Sigmoid colon (tissue), 7 donors: Measurements from ENCODE around the gene FOLH1. TPM values are rescaled to one million over a fixed set of nuclear protein-coding genes. Genes with fewer than 3 reads are reported as not detected.
"Not testable (repeated sequence)": the region's sequence is repeated elsewhere in the genome, so short reads cannot be mapped to it uniquely, and the experiment has no call there.

ENCODE experiments used
- DNase-seq: peaks from one replicate; pipeline ENCODE4 v3.0.0-alpha.2; 2019
- H3K27ac ChIP-seq, 4 donors: fragments of 200-600 bp; sonication (generic); one replicate each; pipeline ENCODE4 v1.5.1; 2016 to 2019; ENCODE audit warnings: mild to moderate bottlenecking in 1 of 4
- H3K27me3 ChIP-seq, 3 donors: fragments of 200-600 bp; sonication (generic); one replicate each; pipeline ENCODE4 v1.5.1; 2019; ENCODE audit warnings: mild to moderate bottlenecking in 1 of 3
- H3K36me3 ChIP-seq, 4 donors: fragments of 200-600 bp; sonication (generic); one replicate each; pipeline ENCODE4 v1.5.1; 2016 to 2019
- H3K4me1 ChIP-seq, 4 donors: fragments of 200-600 bp; sonication (generic); one replicate each; pipeline ENCODE4 v1.5.1; 2017 to 2019
- H3K4me3 ChIP-seq, 4 donors: fragments of 200-600 bp; sonication (generic); one replicate each; pipeline ENCODE4 v1.5.1; 2017 to 2019; ENCODE audit warnings: mild to moderate bottlenecking in 2 of 4, moderate library complexity in 1 of 4
- H3K9me3 ChIP-seq, 4 donors: fragments of 200-600 bp in 3 of 4; sonication (generic) in 3 of 4; one replicate each; pipeline versions ENCODE4 v1.5.1 to v1.6.1; 2013 to 2019
- CTCF ChIP-seq, 4 experiments: fragments of 450-650 bp in 3 of 4; fragments of 200-600 bp in 1 of 4; IDR thresholded peaks; one replicate each; pipeline ENCODE4 v1.5.1; 2016 to 2019; ENCODE audit warnings: antibody characterized with exemption in 4 of 4, mild to moderate bottlenecking in 3 of 4, moderate library complexity in 2 of 4
- EP300 ChIP-seq, 4 donors: sonication (generic); formaldehyde crosslinking; IDR thresholded peaks; one replicate each; pipeline ENCODE4 v1.6.1; 2017; ENCODE audit warnings: antibody characterized with exemption in 4 of 4
- POLR2A ChIP-seq, 2 donors: fragments of 450-650 bp; IDR thresholded peaks; one replicate each; pipeline ENCODE4 v1.6.1; 2016; ENCODE audit warnings: antibody characterized with exemption in 2 of 2, mild to moderate bottlenecking in 2 of 2, moderate library complexity in 2 of 2
- POLR2AphosphoS5 ChIP-seq, 4 donors: sonication (generic); formaldehyde crosslinking; IDR thresholded peaks; one replicate each; pipeline ENCODE4 v1.6.1; 2017; ENCODE audit warnings: antibody characterized with exemption in 4 of 4
- WGBS, 2 donors: extraction: QIAGEN DNeasy Blood & Tissue Kit; methylation state at CpG; one replicate each; pipeline ENCODE4 v1.1.7; 2013; 5-methylcytosine and 5-hydroxymethylcytosine counted together
- intact Hi-C: fragments of 100-400 bp; cut with DNase I; formaldehyde crosslinking; loops from one replicate; pipeline ENCODE4 v1.15.1; 2023
- polyA plus RNA-seq, 3 donors: library from polyadenylated mRNA; stranded (reverse); fragments of 200-250 nt; gene quantifications; one replicate each; pipeline ENCODE4 v1.2.3, GENCODE V29; 2013
- total RNA-seq, 4 donors: library from RNA; depleted of rRNA; stranded (reverse); fragments of >200 nt; gene quantifications; one replicate each; pipeline ENCODE4 v1.1.0, GENCODE V29; 2016
- donor health status: healthy with polysubstance abuse.
- donor health status: Bipolar disorder and iron deficiency.
- donor health status: healthy.

The FOLH1 gene
- total and polyA plus RNA-seq, 7 donors, result 0.23 to 4.6 (median 0.60) TPM

- DNase-seq, H3K36me3 ChIP-seq, H3K4me3 ChIP-seq, H3K27me3 ChIP-seq, intact Hi-C loops, H3K4me1 ChIP-seq, H3K9me3 ChIP-seq, H3K27ac ChIP-seq: not testable (repeated sequence)
- 79 to 84% methylated on average over 8 of the region's 8 CpGs for WGBS, 2 donors
Measured at GRCh38 chr11:49225255-49225785, 16.9 kb upstream of the FOLH1 start.

- H3K36me3 ChIP-seq, result no peaks in the 10 kb centered on the region
- WGBS, 2 donors, result 81 to 85% methylated on average over 5 of the region's 5 CpGs
- TF ChIP-seq EP300 (IDR thresholded peaks at IDR 0.05) (no peak), POLR2AphosphoS5 (IDR thresholded peaks at IDR 0.05) (no peak), CTCF (IDR thresholded peaks at IDR 0.05) (no peak), POLR2A (IDR thresholded peaks at IDR 0.05) (no peak)
- no peaks in the 10 kb centered on the region for H3K9me3 ChIP-seq
- DNase-seq, result no peak
- no peaks in the 10 kb centered on the region for H3K27me3 ChIP-seq
- no peaks in the 10 kb centered on the region for H3K4me1 ChIP-seq
- intact Hi-C loops, result no loop called here
- no peak overlapping the region for H3K4me3 ChIP-seq
- no peak overlapping the region for H3K27ac ChIP-seq
Measured at GRCh38 chr11:49221112-49221511, 12.7 kb upstream of the FOLH1 start.

- Histone ChIP-seq H3K4me3 (no peak overlapping the region), H3K36me3 (no peaks in the 10 kb centered on the region), H3K27ac (no peak overlapping the region), H3K9me3 (no peaks in the 10 kb centered on the region), H3K27me3 (peaks cover 0 to 15% (median 0%) of the 10 kb centered on the region in 3 donors), H3K4me1 (peaks cover 0 to 5% (median 3%) of the 10 kb centered on the region in 4 donors)
- TF ChIP-seq POLR2A (IDR thresholded peaks at IDR 0.05) (no peak), EP300 (IDR thresholded peaks at IDR 0.05) (no peak), CTCF (IDR thresholded peaks at IDR 0.05) (no peak), POLR2AphosphoS5 (IDR thresholded peaks at IDR 0.05) (no peak)
- no peak for DNase-seq
- WGBS, 2 donors, result 61 to 71% methylated on average over 2 of the region's 2 CpGs
- intact Hi-C loops, result no loop called here
Measured at GRCh38 chr11:49213026-49213560, 4.7 kb upstream of the FOLH1 start.

GRCh38 chr11:49206999-49207398 is 1.4 kb downstream of the FOLH1 start:
- H3K36me3 ChIP-seq, H3K9me3 ChIP-seq, H3K4me1 ChIP-seq, intact Hi-C loops, H3K4me3 ChIP-seq, DNase-seq, H3K27ac ChIP-seq: not testable (repeated sequence)
- peaks cover 0 to 12% (median 0%) of the 10 kb centered on the region in 3 donors for H3K27me3 ChIP-seq
- WGBS, 2 donors, result 71 to 83% methylated on average over 6 of the region's 6 CpGs

GRCh38 chr11:49202287-49202976 is 6.0 kb downstream of the FOLH1 start:
- intact Hi-C loops, result no loop called here
- 33 to 79% methylated on average over 4 of the region's 4 CpGs for WGBS, 2 donors
- H3K4me1 ChIP-seq, result no peaks in the 10 kb centered on the region

GRCh38 chr11:49196775-49197174 is 11.6 kb downstream of the FOLH1 start:
- intact Hi-C loops, DNase-seq, H3K4me3 ChIP-seq, H3K27ac ChIP-seq, H3K36me3 ChIP-seq, H3K9me3 ChIP-seq, H3K4me1 ChIP-seq, H3K27me3 ChIP-seq: not testable (repeated sequence)
- WGBS, 2 donors, result 17 to 60% methylated on average over 1 of the region's 1 CpG

More at GRCh38 chr11:49202287-49202976, 6.0 kb downstream of the FOLH1 start:
- Histone ChIP-seq H3K27me3 (no peaks in the 10 kb centered on the region), H3K9me3 (no peaks in the 10 kb centered on the region), H3K27ac (no peak overlapping the region), H3K36me3 (no peaks in the 10 kb centered on the region), H3K4me3 (no peak overlapping the region)
- no peak for DNase-seq
- TF ChIP-seq POLR2A (IDR thresholded peaks at IDR 0.05) (no peak), EP300 (IDR thresholded peaks at IDR 0.05) (no peak), POLR2AphosphoS5 (IDR thresholded peaks at IDR 0.05) (no peak), CTCF (IDR thresholded peaks at IDR 0.05) (no peak)

GRCh38 chr11:49196002-49196401 is 12.4 kb downstream of the FOLH1 start:
- H3K27me3 ChIP-seq, H3K9me3 ChIP-seq, DNase-seq, H3K27ac ChIP-seq, H3K36me3 ChIP-seq, H3K4me3 ChIP-seq, H3K4me1 ChIP-seq, intact Hi-C loops: not testable (repeated sequence)
- WGBS, 2 donors, result 26 to 71% methylated on average over 6 of the region's 6 CpGs

GRCh38 chr11:49190287-49190686 is 18.1 kb downstream of the FOLH1 start:
- H3K4me1 ChIP-seq, H3K4me3 ChIP-seq, H3K36me3 ChIP-seq, DNase-seq, H3K27ac ChIP-seq, H3K27me3 ChIP-seq, H3K9me3 ChIP-seq, intact Hi-C loops: not testable (repeated sequence)
- 10 to 69% methylated on average over 2 of the region's 2 CpGs for WGBS, 2 donors

- H3K4me3 ChIP-seq, H3K36me3 ChIP-seq, DNase-seq, H3K27ac ChIP-seq, H3K27me3 ChIP-seq, intact Hi-C loops, H3K9me3 ChIP-seq, H3K4me1 ChIP-seq: not testable (repeated sequence)
- WGBS, 2 donors, result 43 to 70% methylated on average over 2 of the region's 2 CpGs
Measured at GRCh38 chr11:49186225-49186624, 22.2 kb downstream of the FOLH1 start.
